NB4 (cell line): ENCODE data around the gene HSPB6.
A peak's percentile ranks its signal among the peaks of the same experiment; 100 is the strongest.

Experiments used
- DNase-seq: peaks from one replicate; pipeline ENCODE4 v3.0.0; 2010; ENCODE audit warnings: low read depth
- H3K4me3 ChIP-seq: one replicate; pipeline ENCODE4 v1.5.1; 2011; ENCODE audit warnings: mild to moderate bottlenecking, low read depth, low read length, moderate library complexity
- CTCF ChIP-seq: IDR thresholded peaks from one replicate; pipeline ENCODE4 v1.5.1; 2012; ENCODE audit warnings: low read depth, low read length
- MYC ChIP-seq: IDR thresholded peaks from 2 replicates; pipeline ENCODE4 v1.6.1; 2011; ENCODE audit warnings: low read depth, low read length
- POLR2A ChIP-seq: IDR thresholded peaks from 2 replicates; pipeline ENCODE4 v1.6.1; 2011; ENCODE audit warnings: mild to moderate bottlenecking; ENCODE audit not compliant: insufficient read length; ENCODE audit errors: extremely low read depth
- TF ChIP-seq, protein P1 (sequence below): IDR thresholded peaks from 2 replicates; pipeline ENCODE4 v1.6.1; 2011; ENCODE audit warnings: low read depth, low read length

HSPB6 gene

DNA sequence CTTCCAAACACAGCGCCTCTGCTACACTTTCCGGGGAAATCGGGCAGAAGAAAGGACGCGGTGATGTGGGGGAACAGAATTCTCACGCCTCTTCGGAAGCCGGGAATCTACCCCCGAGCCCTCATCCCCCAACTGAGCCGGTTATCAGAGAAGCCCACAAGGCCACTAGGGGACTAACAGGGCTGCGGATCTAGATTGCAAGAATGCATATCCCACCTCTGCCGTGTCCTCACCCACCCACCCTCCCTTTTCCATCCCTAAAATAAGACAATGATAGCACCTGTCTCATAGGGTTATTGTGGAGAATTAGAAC, 15.7 kb downstream of the HSPB6 start:
- no peak for DNase-seq
- TF ChIP-seq MYC (no peak), CTCF (peak; percentile 5)

GRCh38 chr19:35740423-35741202, 16.2 kb downstream of the HSPB6 start:
- TF ChIP-seq CTCF (no peak), POLR2A (peak; percentile 30), MYC (no peak; the same call in 1 of the 2 replicates)
- TF ChIP-seq, protein P1, sequence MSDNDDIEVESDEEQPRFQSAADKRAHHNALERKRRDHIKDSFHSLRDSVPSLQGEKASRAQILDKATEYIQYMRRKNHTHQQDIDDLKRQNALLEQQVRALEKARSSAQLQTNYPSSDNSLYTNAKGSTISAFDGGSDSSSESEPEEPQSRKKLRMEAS: peak; percentile 30; the same call in 1 of the 2 replicates
- peak overlapping the region; percentile 53 for H3K4me3 ChIP-seq
- DNase-seq: peak; percentile 95

More for the DNA sequence above, 15.7 kb downstream of the HSPB6 start:
- H3K4me3 ChIP-seq: peak overlapping the region; percentile 35

GRCh38 chr19:35740108-35740422, 16.8 kb downstream of the HSPB6 start:
- no peak for DNase-seq
- no peak for TF ChIP-seq MYC
- TF ChIP-seq POLR2A: no peak
- TF ChIP-seq, protein P1: no peak
- no peak for TF ChIP-seq CTCF

GRCh38 chr19:35739275-35740107, 17.3 kb downstream of the HSPB6 start:
- peak overlapping the region; percentile 53 for H3K4me3 ChIP-seq
- DNase-seq: no peak
- TF ChIP-seq CTCF: no peak
- TF ChIP-seq, protein P1: no peak
- TF ChIP-seq POLR2A: no peak
- TF ChIP-seq MYC: no peak

More at GRCh38 chr19:35740108-35740422, 16.8 kb downstream of the HSPB6 start:
- peak overlapping the region; percentile 53 for H3K4me3 ChIP-seq

- no peak overlapping the region for H3K4me3 ChIP-seq
- DNase-seq: no peak
- TF ChIP-seq CTCF (no peak), MYC (no peak), POLR2A (no peak)
- TF ChIP-seq, protein P1: no peak
Measured at GRCh38 chr19:35738887-35739229, 18.0 kb downstream of the HSPB6 start.
